GM06990 (cell line): Measurements from ENCODE around the gene ANKRD63.
A peak's percentile ranks its signal among the peaks of the same experiment; 100 is the strongest.

ENCODE experiments used
- DNase-seq: peaks from one replicate; pipeline ENCODE4 v3.0.0-alpha.2; 2011; ENCODE audit not compliant: insufficient read length; ENCODE audit errors: extremely low read depth
- H3K27me3 ChIP-seq: replicated peaks from 2 replicates; pipeline ENCODE4 v1.6.0; 2011; ENCODE audit warnings: low read length; ENCODE audit not compliant: control insufficient read depth, insufficient read depth
- H3K36me3 ChIP-seq: 2 replicates; pipeline ENCODE4 v1.5.1; 2011; ENCODE audit warnings: low read length; ENCODE audit not compliant: control insufficient read depth, insufficient read depth
- H3K4me3 ChIP-seq: replicated peaks from 2 replicates; pipeline ENCODE4 v1.5.1; 2011; ENCODE audit warnings: low read depth, mild to moderate bottlenecking, control low read depth, low read length
- CTCF ChIP-seq: IDR thresholded peaks from 2 replicates; pipeline ENCODE4 v1.5.1; 2011; ENCODE audit warnings: low read length, control low read depth, mild to moderate bottlenecking, inconsistent platforms; ENCODE audit not compliant: insufficient read depth, poor library complexity, severe bottlenecking

Gene ANKRD63

GRCh38 chr15:40325188-40325587 is 42.3 kb upstream of the ANKRD63 start:
- no peaks in the 10 kb centered on the region for H3K27me3 ChIP-seq
- H3K4me3 ChIP-seq: no peak overlapping the region
- no peaks in the 10 kb centered on the region for H3K36me3 ChIP-seq
- DNase-seq: no peak
- no peak for TF ChIP-seq CTCF

- H3K27me3 ChIP-seq: no peaks in the 10 kb centered on the region
- H3K36me3 ChIP-seq: no peaks in the 10 kb centered on the region
- no peak for DNase-seq
- peak overlapping the region; percentile 68 for H3K4me3 ChIP-seq
- TF ChIP-seq CTCF: no peak
These were observed 41.4 kb upstream of the ANKRD63 start for GRCh38 chr15:40323953-40324937.

- Histone ChIP-seq H3K4me3 (peak within 1 kb of the TSS; percentile 68), H3K27me3 (no peaks in the 10 kb centered on the region), H3K36me3 (no peaks in the 10 kb centered on the region)
- TF ChIP-seq CTCF: peak; percentile 45
- DNase-seq: peak; percentile 98
These were observed 40.5 kb upstream of the ANKRD63 start, which contains the start of gene INAFM2 for GRCh38 chr15:40323239-40323952. INAFM2 (plus strand) TSS chr15:40323692; CDS start chr15:40324056, 364 bp downstream.

- Histone ChIP-seq H3K27me3 (no peaks in the 10 kb centered on the region), H3K36me3 (no peaks in the 10 kb centered on the region), H3K4me3 (peak overlapping the region; percentile 44)
- TF ChIP-seq CTCF: no peak
- DNase-seq: no peak
These were observed 39.8 kb upstream of the ANKRD63 start for GRCh38 chr15:40322531-40323238.

GRCh38 chr15:40320931-40321371 is 38.1 kb upstream of the ANKRD63 start:
- peak; percentile 93 for TF ChIP-seq CTCF
- H3K27me3 ChIP-seq: no peaks in the 10 kb centered on the region
- DNase-seq: no peak
- no peak overlapping the region for H3K4me3 ChIP-seq
- no peaks in the 10 kb centered on the region for H3K36me3 ChIP-seq
